Body of pancreas (tissue), 4 donors: ENCODE measurements around the gene ASCL4.

Experiments used
- CTCF ChIP-seq, 7 experiments: fragments of 450-650 bp in 4 of 7; fragments of 200-600 bp in 3 of 7; sonication (generic) in 3 of 7; IDR thresholded peaks; one replicate each; pipeline ENCODE4 v1.5.1; 2016 to 2019; ENCODE audit warnings: antibody characterized with exemption in 7 of 7
- POLR2A ChIP-seq, 3 donors: fragments of 450-650 bp; IDR thresholded peaks; one replicate each; pipeline ENCODE4 v1.6.1; 2016; ENCODE audit warnings: antibody characterized with exemption in 3 of 3, mild to moderate bottlenecking in 2 of 3

GRCh38 chr12:107803092-107803491 lies 28.6 kb downstream of the ASCL4 start:
- TF ChIP-seq CTCF (IDR thresholded peaks at IDR 0.05): no peak
- TF ChIP-seq POLR2A (IDR thresholded peaks at IDR 0.05): no peak
